ENCODE measurements around the gene RNF144A. TPM values are rescaled to one million over a fixed set of nuclear protein-coding genes. Genes with fewer than 3 reads are reported as not detected.
A peak's percentile ranks its signal among the peaks of the same experiment; 100 is the strongest.

The RNF144A gene
- total RNA-seq, 1 experiment from 2014 or later, result 10.6 TPM

DNA sequence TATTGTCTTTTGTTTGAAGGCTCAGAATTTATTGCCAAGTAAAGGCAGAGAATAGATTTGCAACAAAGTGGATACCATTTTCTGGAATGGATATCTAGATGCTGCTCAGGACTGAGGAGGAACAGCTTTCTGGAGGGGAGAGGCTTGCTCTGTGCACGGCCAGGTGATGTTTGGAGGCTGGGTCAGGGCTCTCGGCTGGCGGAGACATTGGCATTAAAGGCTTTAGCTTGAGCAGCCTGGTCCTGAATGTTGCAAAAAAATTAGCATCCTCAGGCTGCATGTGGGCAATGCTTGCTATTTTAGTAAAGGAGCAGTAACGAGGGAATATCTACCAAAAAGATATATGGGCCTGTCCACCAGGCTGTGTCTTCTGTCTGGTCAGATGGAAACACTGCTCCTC, 20.4 kb downstream of the RNF144A start:
- Histone ChIP-seq H3K79me2 (ENCODE audit: insufficient read depth, low read length) (peaks cover 2% of the 10 kb centered on the region; the same call in 1 of the 2 replicates), H3K23me2 (ENCODE audit: insufficient read length, low read depth, low read length, poor library complexity, severe bottlenecking) (no peaks in the 10 kb centered on the region), H4K8ac (replicated peaks; ENCODE audit: insufficient read length, low read depth, low read length) (no peak overlapping the region), H3K79me1 (ENCODE audit: insufficient read depth, low read depth, low read length, poor library complexity, severe bottlenecking) (peaks cover 7% of the 10 kb centered on the region), H4K91ac (ENCODE audit: insufficient read length, low read depth, low read length) (no peak overlapping the region), H3K9ac (ENCODE audit: extremely low read depth, insufficient read length, low read length) (no peak overlapping the region), H2BK120ac (ENCODE audit: low read depth, low read length, poor library complexity, severe bottlenecking) (no peak overlapping the region), H2BK12ac (ENCODE audit: insufficient read length, low read depth, low read length) (no peak overlapping the region), H3K23ac (ENCODE audit: insufficient read length, low read depth, low read length) (no peak overlapping the region), H3K4me2 (ENCODE audit: insufficient read depth, insufficient read length, low read length) (no peak overlapping the region), H2BK20ac (ENCODE audit: low read depth, low read length, poor library complexity, severe bottlenecking) (no peak overlapping the region), H4K5ac (ENCODE audit: insufficient read length, low read depth, low read length) (no peak overlapping the region), H2BK15ac (ENCODE audit: low read depth, low read length) (no peak overlapping the region), H3K4ac (ENCODE audit: low read depth, low read length) (no peak overlapping the region), H3K4me1 (ENCODE audit: insufficient read depth, low read length) (peaks cover 4% of the 10 kb centered on the region; the same call in 1 of the 2 replicates), H3K14ac (ENCODE audit: insufficient read depth, low read length) (0 out of 2 replicates have a peak overlapping the region, but pooled peaks have one; percentile 26), H3K56ac (ENCODE audit: insufficient read length, low read depth, low read length) (no peak overlapping the region), H3K9me3 (ENCODE audit: control insufficient read depth, low read depth, low read length) (no peaks in the 10 kb centered on the region), H4K20me1 (ENCODE audit: control insufficient read depth, insufficient read depth, insufficient read length) (no peaks in the 10 kb centered on the region), H2AFZ (ENCODE audit: low read length) (no peak overlapping the region), H3K27ac (ENCODE audit: insufficient read length, low read depth, low read length) (no peak overlapping the region), H3T11ph (ENCODE audit: low read length) (no peak overlapping the region), H3K18ac (ENCODE audit: insufficient read length, low read depth, low read length) (no peak overlapping the region), H2AK5ac (ENCODE audit: insufficient read length, low read length) (no peak overlapping the region), H3K27me3 (ENCODE audit: insufficient read depth, low read length) (no peaks in the 10 kb centered on the region), H2BK5ac (ENCODE audit: insufficient read length, low read length) (no peak overlapping the region)
- Mint-ChIP-seq H3K27me3 (ENCODE audit: low read depth) (no peaks in the 10 kb centered on the region; the same call in 1 of the 2 replicates), H3K4me3 (no peak overlapping the region), H3K36me3 (ENCODE audit: insufficient read depth in 1 of 3, low read depth in 3 of 3) (peaks cover 6 to 14% (median 14%) of the 10 kb centered on the region in 3 experiments), H3K27ac (no peak overlapping the region; a peak in 1 of 7 replicates), H3K9me3 (no peaks in the 10 kb centered on the region; a peak in 1 of 5 replicates), H3K4me1 (peaks cover 30 to 44% of the 10 kb centered on the region in 2 experiments)
- no CpG with 5 or more reads among the region's 4 CpGs for WGBS (ENCODE audit: extremely low coverage, insufficient read length, low lambda C conversion rate)
- DNase-seq, result peak; percentile 16
- TF ChIP-seq, protein P1, sequence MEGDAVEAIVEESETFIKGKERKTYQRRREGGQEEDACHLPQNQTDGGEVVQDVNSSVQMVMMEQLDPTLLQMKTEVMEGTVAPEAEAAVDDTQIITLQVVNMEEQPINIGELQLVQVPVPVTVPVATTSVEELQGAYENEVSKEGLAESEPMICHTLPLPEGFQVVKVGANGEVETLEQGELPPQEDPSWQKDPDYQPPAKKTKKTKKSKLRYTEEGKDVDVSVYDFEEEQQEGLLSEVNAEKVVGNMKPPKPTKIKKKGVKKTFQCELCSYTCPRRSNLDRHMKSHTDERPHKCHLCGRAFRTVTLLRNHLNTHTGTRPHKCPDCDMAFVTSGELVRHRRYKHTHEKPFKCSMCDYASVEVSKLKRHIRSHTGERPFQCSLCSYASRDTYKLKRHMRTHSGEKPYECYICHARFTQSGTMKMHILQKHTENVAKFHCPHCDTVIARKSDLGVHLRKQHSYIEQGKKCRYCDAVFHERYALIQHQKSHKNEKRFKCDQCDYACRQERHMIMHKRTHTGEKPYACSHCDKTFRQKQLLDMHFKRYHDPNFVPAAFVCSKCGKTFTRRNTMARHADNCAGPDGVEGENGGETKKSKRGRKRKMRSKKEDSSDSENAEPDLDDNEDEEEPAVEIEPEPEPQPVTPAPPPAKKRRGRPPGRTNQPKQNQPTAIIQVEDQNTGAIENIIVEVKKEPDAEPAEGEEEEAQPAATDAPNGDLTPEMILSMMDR (conservative IDR thresholded peaks at IDR 0.05), result no peak

All from H9 (cell line).